GM19035 (cell line): ENCODE data around the gene LCE1D.

Experiments used
- ATAC-seq: cut with Tn5 transposase; IDR thresholded peaks from one replicate; pipeline ENCODE4 v1.9.1; 2021; ENCODE audit not compliant: unreplicated experiment

The LCE1D gene

GRCh38 chr1:152811050-152811449, 14.5 kb downstream of the LCE1D start:
- no peak for ATAC-seq

GRCh38 chr1:152811671-152812070, 15.2 kb downstream of the LCE1D start, which contains the start of gene LCE1B:
Gene LCE1B, plus strand, starts transcription at chr1:152811971. Its CDS starts 476 bp downstream, at chr1:152812447.
- ATAC-seq: no peak

GRCh38 chr1:152817309-152817708, 20.8 kb downstream of the LCE1D start:
- no peak for ATAC-seq

GRCh38 chr1:152823294-152823693, 26.8 kb downstream of the LCE1D start:
- ATAC-seq: no peak

GRCh38 chr1:152824964-152825363, 28.4 kb downstream of the LCE1D start:
- no peak for ATAC-seq

- ATAC-seq: no peak
These were observed 30.7 kb downstream of the LCE1D start, which contains the start of gene LCE1A for GRCh38 chr1:152827173-152827572. Gene LCE1A, plus strand, starts transcription at chr1:152827473. Its CDS starts 0 bp downstream, at chr1:152827473.

- ATAC-seq: no peak
These were observed 40.3 kb downstream of the LCE1D start for GRCh38 chr1:152836870-152837269.

- ATAC-seq: no peak
These were observed 46.0 kb downstream of the LCE1D start, which contains the start of gene LCE6A for GRCh38 chr1:152842556-152842955. Gene LCE6A, plus strand, starts transcription at chr1:152842856. Its CDS starts 665 bp downstream, at chr1:152843521.
